Left lung (tissue), 10 donors: ENCODE data around the gene SUFU. TPM values are rescaled to one million over a fixed set of nuclear protein-coding genes. Genes with fewer than 3 reads are reported as not detected.
"Not testable (repeated sequence)": the region's sequence is repeated elsewhere in the genome, so short reads cannot be mapped to it uniquely, and the experiment has no call there.

ENCODE experiments used
- ATAC-seq: fragments of 200-7000 bp; cut with Tn5 transposase; one replicate; pipeline ENCODE4 v1.9.1; 2020; ENCODE audit warnings: moderate library complexity
- DNase-seq, 4 donors: peaks; one replicate each; pipeline ENCODE4 v3.0.0-alpha.2; 2013 to 2020
- H3K27ac ChIP-seq, 2 donors: fragments of 200-600 bp; sonication (generic) in 1 of 2; one replicate each; pipeline versions ENCODE4 v1.5.0 to v1.8.0; 2020 to 2021
- H3K27me3 ChIP-seq, 2 donors: fragments of 200-600 bp; sonication (generic) in 1 of 2; one replicate each; pipeline versions ENCODE4 v1.5.0 to v1.8.0; 2020 to 2021
- H3K36me3 ChIP-seq, 2 donors: fragments of 200-600 bp; sonication (generic) in 1 of 2; one replicate each; pipeline versions ENCODE4 v1.5.0 to v1.8.0; 2020 to 2021
- H3K4me1 ChIP-seq, 2 donors: fragments of 200-600 bp; one replicate each; pipeline ENCODE4 v1.8.0; 2021
- H3K4me3 ChIP-seq, 2 donors: fragments of 200-600 bp; sonication (generic) in 1 of 2; one replicate each; pipeline versions ENCODE4 v1.5.0 to v1.8.0; 2020 to 2021; ENCODE audit warnings: mild to moderate bottlenecking in 1 of 2
- H3K9me3 ChIP-seq, 2 donors: fragments of 200-600 bp; sonication (generic) in 1 of 2; one replicate each; pipeline versions ENCODE4 v1.5.0 to v1.8.0; 2020 to 2021
- CTCF ChIP-seq, 2 donors: fragments of 200-600 bp; sonication (generic) in 1 of 2; IDR thresholded peaks; one replicate each; pipeline versions ENCODE4 v1.5.0 to v1.8.0; 2021; ENCODE audit warnings: antibody characterized with exemption in 2 of 2
- intact Hi-C, 2 donors: fragments of 100-400 bp; cut with DNase I; formaldehyde crosslinking; loops; one replicate each; pipeline versions ENCODE4 v1.11.2 to v1.14.2; 2022
- polyA plus RNA-seq, 6 donors: library from polyadenylated mRNA; unstranded; fragments of 120-200 nt; gene quantifications; one replicate each; pipeline ENCODE4 v1.2.1, GENCODE V29; 2013; ENCODE audit not compliant: insufficient read length in 6 of 6
- total RNA-seq, 2 donors: library from RNA; stranded (reverse); fragmentation: NEBNext Ultra II Directional; extraction: Animal tissue kit (Norgen Biotek cat#: 25700); gene quantifications; one replicate each; pipeline ENCODE4 v1.2.1, GENCODE V29; 2021
- donor health status: DM: no; HTN: yes; CAD: no.
- donor health status: DM: no; HTN: no; CAD: no.

Gene SUFU
- total and polyA plus RNA-seq, 8 donors, result 13.4 to 30.7 (median 27.7) TPM

- no peak for DNase-seq
- TF ChIP-seq CTCF (IDR thresholded peaks at IDR 0.05), result no peak
- no peaks in the 10 kb centered on the region for H3K9me3 ChIP-seq
- H3K27ac ChIP-seq, result no peak overlapping the region
- no peak overlapping the region for H3K4me3 ChIP-seq
- peaks cover 5 to 19% of the 10 kb centered on the region in 2 donors for H3K4me1 ChIP-seq
- H3K27me3 ChIP-seq, result no peaks in the 10 kb centered on the region
- intact Hi-C loops, result no loop called here
- H3K36me3 ChIP-seq, result peaks cover 0 to 58% of the 10 kb centered on the region in 2 donors
- ATAC-seq, result peak; percentile 87
These were observed 10.8 kb upstream of the SUFU start for GRCh38 chr10:102492983-102493382.

- Histone ChIP-seq H3K27me3 (no peaks in the 10 kb centered on the region), H3K36me3 (peaks cover 0 to 50% of the 10 kb centered on the region in 2 donors), H3K9me3 (no peaks in the 10 kb centered on the region), H3K27ac (no peak overlapping the region), H3K4me3 (no peak overlapping the region), H3K4me1 (peaks cover 5 to 27% of the 10 kb centered on the region in 2 donors)
- ATAC-seq, result no peak
- peak in 1 of 4 donors; percentile 17 for DNase-seq
- intact Hi-C loops, result no loop called here
- no peak for TF ChIP-seq CTCF (IDR thresholded peaks at IDR 0.05)
These were observed 10.0 kb upstream of the SUFU start for GRCh38 chr10:102493771-102494170.

GRCh38 chr10:102497545-102497944 lies 6.2 kb upstream of the SUFU start:
- no peaks in the 10 kb centered on the region for H3K27me3 ChIP-seq
- no peak overlapping the region for H3K27ac ChIP-seq
- ATAC-seq, result no peak
- no peak for TF ChIP-seq CTCF (IDR thresholded peaks at IDR 0.05)
- intact Hi-C loops, result no loop called here
- H3K4me1 ChIP-seq, result peaks cover 18 to 56% of the 10 kb centered on the region in 2 donors
- H3K4me3 ChIP-seq, result no peak overlapping the region
- no peak for DNase-seq
- peaks cover 0 to 20% of the 10 kb centered on the region in 2 donors for H3K36me3 ChIP-seq
- H3K9me3 ChIP-seq, result no peaks in the 10 kb centered on the region

- Histone ChIP-seq H3K9me3 (no peaks in the 10 kb centered on the region), H3K27ac (no peak overlapping the region), H3K4me1 (peaks cover 23 to 52% of the 10 kb centered on the region in 2 donors), H3K27me3 (no peaks in the 10 kb centered on the region), H3K36me3 (peaks cover 0 to 14% of the 10 kb centered on the region in 2 donors), H3K4me3 (no peak overlapping the region)
- ATAC-seq (no peak), DNase-seq (no peak)
- TF ChIP-seq CTCF (IDR thresholded peaks at IDR 0.05), result no peak
- intact Hi-C loops, result no loop called here
These were observed 4.4 kb upstream of the SUFU start for GRCh38 chr10:102499356-102499755.

- DNase-seq, result peak in 1 of 4 donors; percentile 26
These were observed 3.1 kb upstream of the SUFU start for GRCh38 chr10:102500686-102501085.

More at GRCh38 chr10:102500686-102501085, 3.1 kb upstream of the SUFU start:
- Histone ChIP-seq H3K4me3 (peak overlapping the region in 1 of 2 donors; percentile 92), H3K4me1 (peaks cover 32 to 65% of the 10 kb centered on the region in 2 donors), H3K27ac (peak overlapping the region in 1 of 2 donors; percentile 74)
- not testable (repeated sequence) for ATAC-seq, H3K27me3 ChIP-seq, H3K36me3 ChIP-seq, H3K9me3 ChIP-seq
- intact Hi-C loops, result loop anchor here in 1 of 2 donors (10.0 kb wide), 1 partner anchor 84 kb away; no protein-coding TSS in a partner anchor
